ENCODE results near the gene CDH6. TPM values are rescaled to one million over a fixed set of nuclear protein-coding genes. Genes with fewer than 3 reads are reported as not detected.

CDH6 gene
- total RNA-seq, 1 donor from 2014 or later: 6.5 TPM

DNA sequence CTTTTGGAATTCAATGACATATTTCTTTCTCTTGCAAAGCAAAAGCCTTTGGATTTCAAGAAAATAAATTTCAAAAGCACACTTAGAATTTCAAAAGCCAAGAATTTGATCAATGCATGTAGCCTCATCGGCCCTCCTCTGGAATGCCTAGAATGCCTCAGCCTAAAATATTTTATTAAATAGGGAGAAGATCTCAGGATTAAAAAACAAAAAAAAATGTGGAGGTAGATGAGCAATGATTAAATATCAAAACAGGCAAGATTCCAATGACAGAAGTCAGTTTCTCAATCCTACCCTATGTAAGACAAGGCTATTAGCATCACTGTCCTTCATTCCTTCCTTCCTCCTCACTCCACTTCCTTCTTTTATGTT, 169.0 kb downstream of the CDH6 start:
- TF ChIP-seq, protein P1, sequence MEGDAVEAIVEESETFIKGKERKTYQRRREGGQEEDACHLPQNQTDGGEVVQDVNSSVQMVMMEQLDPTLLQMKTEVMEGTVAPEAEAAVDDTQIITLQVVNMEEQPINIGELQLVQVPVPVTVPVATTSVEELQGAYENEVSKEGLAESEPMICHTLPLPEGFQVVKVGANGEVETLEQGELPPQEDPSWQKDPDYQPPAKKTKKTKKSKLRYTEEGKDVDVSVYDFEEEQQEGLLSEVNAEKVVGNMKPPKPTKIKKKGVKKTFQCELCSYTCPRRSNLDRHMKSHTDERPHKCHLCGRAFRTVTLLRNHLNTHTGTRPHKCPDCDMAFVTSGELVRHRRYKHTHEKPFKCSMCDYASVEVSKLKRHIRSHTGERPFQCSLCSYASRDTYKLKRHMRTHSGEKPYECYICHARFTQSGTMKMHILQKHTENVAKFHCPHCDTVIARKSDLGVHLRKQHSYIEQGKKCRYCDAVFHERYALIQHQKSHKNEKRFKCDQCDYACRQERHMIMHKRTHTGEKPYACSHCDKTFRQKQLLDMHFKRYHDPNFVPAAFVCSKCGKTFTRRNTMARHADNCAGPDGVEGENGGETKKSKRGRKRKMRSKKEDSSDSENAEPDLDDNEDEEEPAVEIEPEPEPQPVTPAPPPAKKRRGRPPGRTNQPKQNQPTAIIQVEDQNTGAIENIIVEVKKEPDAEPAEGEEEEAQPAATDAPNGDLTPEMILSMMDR (IDR thresholded peaks at IDR 0.05): no peak
- H3K36me3 ChIP-seq: no peaks in the 10 kb centered on the region
- no peaks in the 10 kb centered on the region for H3K4me1 ChIP-seq
- H3K27ac ChIP-seq: no peak overlapping the region
- no peaks in the 10 kb centered on the region for H3K27me3 ChIP-seq
- H3K4me3 ChIP-seq: no peak overlapping the region
- no peaks in the 10 kb centered on the region for H3K9me3 ChIP-seq
- DNase-seq (ENCODE audit: low spot score in 2 of 2): no peak
- intact Hi-C loops (cut with DNase I): no loop called here

DNA sequence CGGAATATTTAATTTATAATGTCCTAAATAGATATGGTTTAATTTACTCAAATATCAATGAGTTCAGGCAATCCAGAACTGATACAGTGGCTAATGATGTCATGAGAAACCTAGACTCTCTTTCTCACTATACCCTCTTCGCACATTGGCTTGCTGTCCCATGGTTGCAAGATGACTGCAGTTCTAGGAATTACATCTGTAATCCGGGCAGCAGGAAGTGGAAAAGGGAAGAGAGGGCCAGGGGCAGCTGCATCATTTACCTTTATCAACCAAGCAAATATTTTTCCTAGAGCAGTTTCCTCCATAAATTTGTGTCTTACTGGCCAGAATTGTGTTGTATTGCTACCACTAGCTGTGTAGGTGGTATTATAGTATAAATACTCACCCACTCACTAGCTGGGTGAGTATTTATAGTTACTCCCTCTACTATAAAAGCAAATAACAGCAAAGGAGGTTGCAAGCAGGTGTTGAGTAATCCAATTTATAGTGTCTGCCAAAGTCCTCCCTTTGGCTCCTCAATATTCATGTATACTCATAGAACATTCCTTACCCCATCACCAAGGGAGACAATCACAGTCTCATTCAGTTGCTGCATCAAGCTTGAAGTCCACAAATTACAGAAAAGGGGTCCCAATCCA, 169.6 kb downstream of the CDH6 start:
- no peak overlapping the region for H3K27ac ChIP-seq
- intact Hi-C loops (cut with DNase I): no loop called here
- H3K9me3 ChIP-seq: no peaks in the 10 kb centered on the region
- no peak overlapping the region for H3K4me3 ChIP-seq
- H3K4me1 ChIP-seq: no peaks in the 10 kb centered on the region
- TF ChIP-seq, protein P1 (IDR thresholded peaks at IDR 0.05): no peak
- H3K36me3 ChIP-seq: no peaks in the 10 kb centered on the region
- H3K27me3 ChIP-seq: no peaks in the 10 kb centered on the region
- DNase-seq (ENCODE audit: low spot score in 2 of 2): no peak

DNA sequence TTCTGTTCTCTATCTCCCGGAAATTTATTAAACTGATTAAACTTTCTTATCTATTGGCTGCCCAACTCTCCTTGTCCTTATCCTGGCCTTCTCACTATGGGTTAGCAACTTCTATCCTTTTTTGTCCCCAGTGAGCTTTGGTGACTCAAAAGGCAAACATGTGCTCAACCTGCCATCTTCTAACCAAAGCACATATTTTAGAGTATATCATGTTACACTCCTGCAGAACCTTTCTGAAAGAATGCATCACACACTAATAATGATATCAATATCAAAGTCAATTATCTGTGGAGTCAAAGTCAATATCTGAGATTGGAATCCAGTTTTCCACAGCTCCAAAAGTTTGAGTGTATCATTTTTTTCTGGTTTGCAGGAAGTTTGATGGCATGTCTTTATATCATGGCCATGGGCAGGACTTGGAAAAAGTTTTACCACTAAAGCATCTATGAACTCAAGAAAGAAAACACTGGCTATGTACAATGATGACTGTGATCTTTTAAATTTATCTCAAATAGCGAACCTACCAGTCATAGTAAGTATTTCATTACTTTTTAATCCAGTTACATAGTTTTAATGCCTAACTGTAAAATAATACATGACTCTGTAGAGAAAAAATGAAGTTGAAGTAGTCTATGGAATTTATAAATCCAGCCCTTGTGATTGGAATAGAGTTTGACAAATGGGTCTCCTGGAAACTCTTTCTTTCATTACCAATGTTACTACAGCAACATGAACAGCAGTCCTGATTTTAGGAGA, 171.6 kb downstream of the CDH6 start:
- Histone ChIP-seq H3K9me3 (no peaks in the 10 kb centered on the region), H3K4me1 (no peaks in the 10 kb centered on the region), H3K27me3 (no peaks in the 10 kb centered on the region), H3K4me3 (no peak overlapping the region), H3K36me3 (no peaks in the 10 kb centered on the region), H3K27ac (no peak overlapping the region)
- no peak for DNase-seq (ENCODE audit: low spot score in 2 of 2)
- TF ChIP-seq, protein P1 (IDR thresholded peaks at IDR 0.05): no peak
- intact Hi-C loops (cut with DNase I): no loop called here

DNA sequence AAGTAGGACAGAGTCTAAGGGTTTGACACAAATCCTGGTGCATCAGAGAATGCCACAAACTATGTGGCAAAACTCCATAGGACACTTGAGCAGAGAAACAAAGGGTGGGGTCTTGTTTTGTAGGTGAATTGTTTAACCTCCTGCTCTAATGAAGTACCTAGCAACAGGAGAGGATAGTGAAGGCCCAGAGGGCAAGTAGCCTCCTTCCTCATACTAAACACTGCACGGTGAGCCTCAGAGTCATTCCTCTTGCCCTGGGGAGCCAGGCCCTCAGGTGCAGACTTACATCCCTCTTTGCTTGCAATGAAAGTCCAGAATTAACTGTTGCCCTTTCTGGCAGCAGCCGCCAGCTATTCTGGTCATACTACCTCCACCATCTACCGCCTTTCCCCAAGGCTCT, 172.3 kb downstream of the CDH6 start:
- Histone ChIP-seq H3K4me1 (no peaks in the 10 kb centered on the region), H3K36me3 (no peaks in the 10 kb centered on the region), H3K9me3 (no peaks in the 10 kb centered on the region), H3K4me3 (no peak overlapping the region), H3K27me3 (no peaks in the 10 kb centered on the region), H3K27ac (no peak overlapping the region)
- TF ChIP-seq, protein P1 (IDR thresholded peaks at IDR 0.05): no peak
- intact Hi-C loops (cut with DNase I): no loop called here
- no peak for DNase-seq (ENCODE audit: low spot score in 2 of 2)

DNA sequence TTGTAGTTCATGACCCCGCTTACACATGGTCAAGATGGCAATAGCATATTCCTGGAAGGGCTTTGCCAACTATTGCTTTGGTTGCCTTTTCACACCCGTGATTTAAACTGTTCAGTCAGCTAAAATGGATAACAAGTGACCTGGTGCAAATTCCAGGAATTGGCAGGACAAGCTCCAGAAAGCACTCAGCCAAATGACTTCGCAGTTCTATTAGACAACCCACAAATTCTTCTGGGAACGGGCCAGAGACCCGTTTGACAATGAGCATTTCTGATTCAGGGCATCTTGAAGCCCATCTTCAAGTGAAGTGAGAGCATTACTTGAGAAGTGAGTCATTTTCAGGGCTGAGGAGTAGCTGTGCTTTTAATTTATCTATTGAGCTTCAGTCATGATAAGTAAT, 173.5 kb downstream of the CDH6 start:
- H3K27ac ChIP-seq: no peak overlapping the region
- no peak overlapping the region for H3K4me3 ChIP-seq
- intact Hi-C loops (cut with DNase I): no loop called here
- H3K36me3 ChIP-seq: no peaks in the 10 kb centered on the region
- no peak for DNase-seq (ENCODE audit: low spot score in 2 of 2)
- H3K27me3 ChIP-seq: no peaks in the 10 kb centered on the region
- no peaks in the 10 kb centered on the region for H3K9me3 ChIP-seq
- TF ChIP-seq, protein P1 (IDR thresholded peaks at IDR 0.05): no peak
- no peaks in the 10 kb centered on the region for H3K4me1 ChIP-seq
